Measurements from ENCODE around the gene SPG21. TPM values are rescaled to one million over a fixed set of nuclear protein-coding genes. Genes with fewer than 3 reads are reported as not detected.

SPG21 gene
- total and polyA plus RNA-seq, 2 of the 8 experiments (the other 6 are each of a cell fraction or from before 2014, with no cell fraction given), result 67.3 to 72.7 TPM

GRCh38 chr15:65033659-65034269 lies 44.0 kb upstream of the SPG21 start (continued):
- no peak for TF ChIP-seq GABPA (IDR thresholded peaks at IDR 0.05; ENCODE audit: borderline replicate concordance, insufficient read depth, low read length)
- TF ChIP-seq RAD21 (IDR thresholded peaks at IDR 0.05 in 1 of 2, conservative IDR thresholded peaks at IDR 0.05 in 1 of 2; ENCODE audit: low read depth in 2 of 2, low read length in 2 of 2), result peak; percentile 76 to 79
- TF ChIP-seq SP4 (IDR thresholded peaks at IDR 0.05; ENCODE audit: low read length), result no peak

Measured in H1 (cell line).